HG03064 (cell line): ENCODE measurements around the gene NCR2.

Experiments used
- ATAC-seq: cut with Tn5 transposase; IDR thresholded peaks from one replicate; pipeline ENCODE4 v1.9.1; 2021; ENCODE audit warnings: low read depth; ENCODE audit not compliant: unreplicated experiment

The NCR2 gene

DNA sequence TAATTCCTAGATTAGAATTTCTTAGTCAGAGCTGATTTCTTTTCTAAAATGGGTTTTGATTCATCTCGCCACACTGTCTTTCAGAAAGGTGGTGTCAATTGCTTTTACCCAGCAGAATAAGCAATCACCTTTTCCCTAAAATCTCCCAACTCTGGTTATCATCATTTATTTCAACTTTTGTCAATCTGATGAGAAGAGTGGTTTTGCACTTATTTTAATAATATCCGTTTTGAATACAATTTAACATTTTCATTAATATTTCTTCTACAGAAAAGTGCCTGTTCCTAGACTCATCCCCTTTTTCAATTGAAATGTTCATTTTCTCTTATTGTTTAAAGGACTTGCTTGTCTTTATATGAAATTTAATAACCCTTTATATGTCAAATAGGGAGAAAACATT, 8.2 kb upstream of the NCR2 start:
- ATAC-seq = no peak

DNA sequence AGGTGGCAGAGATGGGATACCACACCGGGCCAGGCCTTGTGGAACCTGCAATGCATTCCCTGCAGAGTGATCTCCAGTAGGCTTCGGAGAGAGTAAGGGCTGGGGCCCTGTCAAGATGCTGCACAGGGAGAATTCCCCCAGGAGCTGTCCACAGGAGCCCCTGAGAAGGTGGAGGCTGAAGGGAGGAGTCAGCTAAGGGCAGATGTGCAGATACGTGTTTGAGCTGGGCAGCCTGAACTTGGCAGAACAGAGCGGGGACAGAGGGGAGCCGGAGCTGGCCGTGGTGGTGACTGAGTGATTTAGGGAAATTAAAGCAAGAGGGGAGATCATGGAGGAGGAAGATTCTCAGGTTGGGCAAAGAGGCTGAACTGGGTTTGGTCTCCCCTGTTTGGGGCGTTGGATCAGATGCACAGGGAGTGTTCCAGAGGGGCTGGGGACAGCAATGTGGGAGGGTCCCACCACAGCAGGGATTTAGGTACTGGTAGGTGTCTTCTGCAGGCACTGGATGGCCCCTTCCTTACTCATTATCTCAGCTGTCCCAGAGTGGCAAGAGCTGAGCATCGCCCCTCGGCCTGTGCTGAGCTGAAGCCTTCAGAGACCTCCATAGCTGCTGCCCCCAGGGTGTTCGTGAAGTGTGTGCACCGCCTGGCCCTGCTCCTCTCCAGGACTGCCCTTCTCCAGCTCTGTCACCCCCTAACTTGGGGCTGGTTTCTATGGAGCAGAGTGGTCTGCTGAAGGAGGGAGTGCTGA, 3.8 kb upstream of the NCR2 start:
- no peak for ATAC-seq

DNA sequence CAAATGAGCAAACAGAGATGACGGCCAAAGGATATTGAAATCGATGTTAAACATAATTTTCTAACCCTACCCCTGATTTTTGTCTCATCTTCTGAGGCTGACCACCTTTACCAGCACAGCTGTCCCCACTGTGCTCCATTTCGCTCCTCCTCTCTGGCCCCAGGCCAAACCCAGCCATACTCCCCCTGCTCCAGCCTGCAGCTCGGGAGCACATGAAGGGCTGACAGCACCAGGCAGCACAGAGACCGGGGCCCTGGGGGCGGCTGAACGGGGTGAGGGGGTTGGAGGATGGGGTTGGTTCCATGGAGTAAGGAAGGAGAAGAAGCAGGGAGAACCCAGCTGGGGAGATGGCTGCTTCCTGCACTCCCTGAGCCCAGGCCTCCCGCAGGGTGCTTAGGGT, 3.2 kb upstream of the NCR2 start:
- no peak for ATAC-seq

DNA sequence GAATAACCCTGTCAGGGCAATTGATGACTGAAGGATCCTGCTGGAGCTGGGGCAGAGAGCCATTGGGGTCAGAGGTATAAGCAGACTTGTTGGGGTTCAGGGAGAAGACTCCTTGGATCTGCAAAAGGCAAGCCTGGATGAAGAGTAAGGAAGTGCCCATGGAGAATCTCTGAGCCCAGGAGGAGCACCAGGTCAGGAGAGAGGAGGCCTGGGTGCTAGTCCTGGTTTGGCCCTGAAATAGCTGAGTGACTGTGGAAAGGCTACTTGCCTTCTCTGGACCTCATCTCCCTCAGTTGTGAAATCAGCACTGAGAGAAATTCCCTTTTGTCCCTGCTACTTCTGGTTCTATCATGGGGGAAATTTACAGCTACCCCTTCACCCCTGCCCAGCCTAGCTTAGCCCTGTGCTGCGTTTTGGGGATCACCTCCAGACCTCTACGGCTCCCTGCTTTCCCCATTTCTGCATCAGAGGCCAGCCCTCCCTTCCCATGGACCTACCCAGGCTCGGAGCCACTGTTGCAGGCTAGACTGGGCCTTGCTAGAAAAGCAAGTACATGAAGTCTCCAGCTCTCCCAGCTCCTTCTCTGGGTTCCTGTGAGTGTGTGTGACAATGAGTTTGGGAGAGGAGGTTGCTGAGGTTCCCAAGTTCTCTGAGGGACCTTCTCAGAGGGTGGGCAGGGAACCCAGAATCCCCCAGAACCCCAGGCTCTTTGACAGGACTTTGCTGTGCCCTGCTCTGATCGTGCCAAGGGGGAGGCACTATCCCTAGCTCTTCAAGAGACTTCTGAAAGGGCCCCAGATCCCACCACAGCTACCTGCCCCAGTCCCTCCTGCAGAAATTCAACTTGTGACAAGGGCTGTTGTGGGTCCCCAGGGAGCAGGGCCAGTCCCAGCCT, 2.3 kb upstream of the NCR2 start:
- no peak for ATAC-seq

DNA sequence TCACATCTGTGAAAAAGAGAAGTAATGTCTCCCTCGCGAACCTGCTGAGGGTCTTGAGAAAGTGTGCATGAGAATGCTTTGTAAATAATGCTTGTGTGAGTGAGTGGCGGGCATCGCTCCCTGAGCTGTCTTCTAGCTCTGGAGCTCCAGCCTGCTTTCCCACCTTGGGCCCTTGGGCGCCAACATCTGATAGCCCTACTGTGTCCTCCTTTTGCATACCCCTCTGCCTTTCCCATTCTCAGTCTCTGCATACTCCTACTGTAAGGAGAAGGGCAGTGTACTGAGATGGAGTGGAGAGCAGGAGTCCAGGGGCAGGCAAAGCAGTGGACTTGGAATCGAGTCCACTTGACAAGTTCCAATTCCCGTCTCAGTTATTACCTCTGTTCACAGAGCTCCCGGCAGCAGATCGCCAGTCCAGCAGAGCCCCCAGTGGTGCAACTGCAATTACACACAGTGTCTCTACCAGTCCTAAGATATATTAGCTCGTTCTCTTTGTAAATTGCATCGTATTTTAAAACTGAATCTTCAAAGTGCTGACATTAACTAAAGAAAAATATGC, 847 bp upstream of the NCR2 start:
- ATAC-seq = no peak

DNA sequence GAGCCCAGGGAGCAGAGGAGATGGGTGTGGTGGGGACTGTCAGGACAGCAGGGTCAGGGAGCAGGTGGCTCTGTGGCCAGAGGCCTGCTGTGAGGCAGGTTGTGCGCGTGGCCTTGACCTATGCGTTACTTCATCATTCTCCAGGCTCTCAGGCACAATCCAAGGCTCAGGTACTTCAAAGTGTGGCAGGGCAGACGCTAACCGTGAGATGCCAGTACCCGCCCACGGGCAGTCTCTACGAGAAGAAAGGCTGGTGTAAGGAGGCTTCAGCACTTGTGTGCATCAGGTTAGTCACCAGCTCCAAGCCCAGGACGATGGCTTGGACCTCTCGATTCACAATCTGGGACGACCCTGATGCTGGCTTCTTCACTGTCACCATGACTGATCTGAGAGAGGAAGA, 535 bp downstream of the NCR2 start:
- ATAC-seq = no peak

DNA sequence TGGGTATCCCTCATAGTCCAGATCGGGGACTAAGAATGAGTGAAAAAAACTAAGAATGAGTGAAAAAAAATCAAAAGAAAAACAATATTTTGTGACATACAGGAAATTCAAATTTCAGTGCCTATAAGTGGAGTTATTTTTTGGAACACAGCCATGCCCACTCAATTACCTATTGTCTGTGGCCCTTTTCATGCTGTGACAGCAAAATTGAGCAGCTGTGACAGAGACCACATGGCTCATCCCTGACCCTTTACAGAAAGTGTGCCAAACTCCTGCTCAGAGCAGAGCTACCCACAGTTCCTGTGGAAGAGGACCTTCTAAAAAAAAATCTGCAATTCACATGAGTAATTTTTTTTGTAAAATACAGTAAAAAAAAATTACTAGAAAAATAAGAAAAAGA, 1.4 kb downstream of the NCR2 start:
- ATAC-seq = no peak

DNA sequence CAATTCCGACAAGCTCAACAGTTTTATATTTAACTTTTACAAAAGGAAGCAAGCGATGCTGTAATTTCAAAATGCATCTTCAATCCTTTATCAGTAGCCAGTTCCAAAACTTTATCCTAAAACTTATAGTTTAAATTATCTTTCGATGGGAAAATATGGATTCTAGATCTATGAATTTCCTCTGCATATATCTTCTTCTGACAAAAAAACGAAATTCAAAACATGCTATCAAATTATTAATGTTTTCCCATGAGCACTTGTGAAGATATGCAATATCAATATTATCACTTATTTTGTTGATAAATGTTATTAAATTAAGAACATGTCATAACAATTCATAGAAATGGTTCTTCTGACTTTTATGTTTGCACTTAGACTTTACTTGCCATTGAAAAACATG, 2.3 kb downstream of the NCR2 start:
- ATAC-seq = no peak

DNA sequence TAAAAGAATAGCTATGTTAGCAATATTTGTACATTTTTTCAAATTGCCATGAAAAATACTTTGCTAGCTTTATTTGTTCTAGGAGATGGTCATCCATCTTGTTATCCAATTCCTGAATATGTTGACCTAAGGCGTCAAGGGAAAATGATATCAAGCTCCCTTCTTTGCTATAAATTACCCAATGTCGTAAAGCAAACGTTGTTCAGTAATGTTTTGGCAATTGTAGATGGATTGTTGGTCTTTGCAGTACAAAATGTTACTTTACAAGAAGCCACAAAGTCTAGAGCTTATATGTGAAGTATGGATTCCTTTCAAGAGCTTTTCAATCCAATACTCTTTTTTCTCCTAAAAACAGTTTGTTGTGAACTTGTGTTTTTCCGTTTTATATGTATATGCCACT, 3.3 kb downstream of the NCR2 start:
- ATAC-seq = no peak

DNA sequence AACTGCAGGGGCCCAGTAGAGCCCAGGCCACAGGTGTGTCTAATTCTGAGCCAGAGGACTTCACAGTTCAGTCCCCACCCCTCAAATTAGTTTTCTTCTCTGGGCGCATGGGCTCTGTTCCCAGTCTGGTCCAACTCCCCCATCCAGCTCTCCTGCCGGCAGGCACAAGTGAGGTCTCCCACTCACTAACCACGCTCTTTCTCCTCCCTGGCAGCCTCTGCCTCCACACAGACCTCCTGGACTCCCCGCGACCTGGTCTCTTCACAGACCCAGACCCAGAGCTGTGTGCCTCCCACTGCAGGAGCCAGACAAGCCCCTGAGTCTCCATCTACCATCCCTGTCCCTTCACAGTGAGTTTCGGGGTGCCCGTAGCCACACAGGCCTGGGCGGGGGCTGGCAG, 6.2 kb downstream of the NCR2 start:
- no peak for ATAC-seq

DNA sequence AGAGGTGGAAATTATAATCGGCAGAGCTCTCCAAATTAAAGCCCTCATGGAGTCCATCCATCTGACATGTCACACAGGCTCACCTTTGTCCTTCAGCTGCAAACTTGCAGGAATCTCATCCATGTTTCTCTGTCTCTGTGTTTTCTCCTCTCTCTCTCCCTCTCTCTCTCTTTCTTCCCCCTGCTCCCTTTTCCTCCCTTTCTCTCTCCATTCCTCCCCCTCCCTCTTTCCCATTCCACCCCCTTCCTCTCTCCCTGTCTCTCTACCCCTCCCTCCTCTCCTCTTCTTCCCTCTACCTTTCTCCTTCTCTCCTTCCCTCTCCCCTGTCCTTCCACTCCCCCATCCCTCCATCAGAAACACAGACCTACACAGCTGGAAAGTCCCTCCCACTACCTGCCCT, 6.8 kb downstream of the NCR2 start:
- no peak for ATAC-seq

DNA sequence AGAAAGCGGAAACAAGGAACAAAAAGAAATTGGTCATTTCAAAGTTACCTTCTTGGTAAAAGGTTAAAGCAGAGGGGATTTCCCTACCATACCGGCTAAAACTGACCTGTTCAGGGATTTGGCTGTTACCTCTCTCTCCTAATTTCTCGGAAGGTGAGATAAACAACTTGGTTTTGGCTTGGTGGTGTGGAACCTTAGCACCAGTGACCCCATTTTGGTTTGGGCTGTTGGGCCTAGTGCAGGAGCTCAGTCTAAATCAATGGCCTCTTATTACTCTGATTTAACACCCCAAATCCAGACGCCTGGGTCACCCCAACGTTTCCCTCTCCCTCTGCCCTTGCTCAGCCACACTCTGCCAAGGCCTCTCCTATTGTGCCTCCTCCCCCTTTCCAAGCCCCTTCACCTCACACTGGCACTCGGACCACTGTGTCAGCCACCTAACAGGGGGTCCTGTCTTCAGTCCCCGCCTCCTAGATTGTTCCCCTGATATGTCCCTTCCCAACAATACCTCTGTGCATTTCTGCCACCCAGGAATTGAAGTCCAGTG, 8.3 kb downstream of the NCR2 start:
- no peak for ATAC-seq

DNA sequence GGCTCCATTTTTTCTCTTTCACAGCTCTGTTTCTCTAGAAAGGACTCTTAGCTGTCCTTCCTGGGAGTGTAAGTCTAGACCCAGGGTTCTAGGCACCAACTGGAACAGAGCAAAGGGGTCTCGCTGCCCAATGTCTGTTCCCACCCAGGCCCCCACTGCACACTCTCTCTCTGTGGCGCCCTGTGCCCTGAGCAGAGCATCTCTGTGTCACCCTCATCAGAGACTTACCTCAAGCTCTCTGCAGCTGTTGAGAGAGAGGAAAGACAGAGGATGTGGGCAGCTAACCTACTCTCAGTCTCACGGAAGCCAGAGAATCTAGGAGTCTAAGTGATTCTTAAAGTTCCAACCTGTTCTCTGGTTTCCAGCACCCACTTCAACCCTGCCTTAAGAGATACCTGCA, 9.5 kb downstream of the NCR2 start:
- ATAC-seq = no peak

DNA sequence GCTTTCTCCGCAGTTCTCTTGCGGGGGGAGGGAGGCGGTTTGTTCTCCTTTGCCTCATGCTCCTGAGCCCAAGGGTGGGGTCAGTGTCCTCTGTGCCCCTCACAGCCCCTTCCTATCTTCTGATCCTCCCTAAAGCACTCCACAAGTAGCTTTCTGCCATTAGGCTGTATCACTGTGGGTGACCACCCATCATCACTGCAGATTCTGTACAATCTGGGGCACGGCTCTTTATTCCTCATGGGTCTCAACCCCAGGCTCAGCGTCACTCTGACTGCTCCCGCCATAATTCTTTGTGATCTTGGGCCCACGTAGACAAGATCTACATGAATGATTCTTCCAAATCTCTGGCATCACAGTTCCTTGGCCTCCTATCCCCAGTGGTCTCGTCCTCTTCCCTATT, 10.5 kb downstream of the NCR2 start:
- no peak for ATAC-seq

DNA sequence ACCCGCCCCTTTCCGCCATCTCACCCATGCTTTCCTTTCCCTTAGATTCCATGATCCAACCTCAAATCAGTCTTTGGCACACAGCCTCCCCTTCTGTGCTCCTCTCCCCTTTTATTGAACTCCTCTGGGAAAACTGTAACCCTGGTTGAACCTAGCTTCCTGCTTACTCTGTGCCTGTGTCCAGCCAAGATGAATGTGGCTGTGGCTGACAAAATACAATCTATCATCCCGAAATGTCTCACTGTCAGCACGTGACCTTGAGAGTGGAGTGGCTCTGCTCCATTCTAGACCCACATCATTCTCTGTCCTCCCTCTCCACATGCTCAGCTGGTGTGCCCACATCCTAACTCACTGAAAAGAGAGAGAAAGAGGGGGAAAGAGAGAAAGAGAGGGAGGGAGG, 11.0 kb downstream of the NCR2 start:
- ATAC-seq = no peak

DNA sequence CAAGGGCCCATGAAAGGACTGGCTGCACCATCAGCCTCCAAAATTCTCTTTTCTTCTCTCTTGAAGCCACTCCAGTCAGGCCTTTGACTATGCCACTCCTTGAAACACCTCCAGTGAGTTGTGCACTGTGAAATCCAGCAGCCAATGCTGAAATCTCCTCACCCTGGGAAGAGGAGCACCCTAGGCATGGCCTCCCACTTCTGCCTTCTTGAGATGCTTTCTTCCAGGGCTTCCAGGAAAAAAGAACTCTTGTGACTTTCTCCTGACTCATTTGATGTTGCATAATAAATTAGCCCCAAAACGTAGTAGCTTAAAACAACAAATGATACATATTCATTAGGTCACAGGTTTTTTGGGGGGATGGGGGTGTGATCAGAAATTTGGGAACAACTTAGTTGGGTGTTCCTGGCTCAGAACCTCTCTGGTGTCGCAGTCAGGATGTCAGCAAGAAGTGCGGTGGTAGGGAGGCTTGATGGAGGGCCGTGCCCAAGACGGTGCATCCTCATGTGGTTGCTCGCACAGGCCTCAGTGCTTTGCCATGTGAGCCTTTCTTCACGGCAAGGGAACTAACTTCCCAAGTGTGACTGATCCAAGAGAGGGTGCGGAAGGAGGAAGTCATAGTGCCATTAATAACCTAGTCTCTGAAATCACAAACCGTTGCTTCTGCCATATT, 12.1 kb downstream of the NCR2 start:
- no peak for ATAC-seq

DNA sequence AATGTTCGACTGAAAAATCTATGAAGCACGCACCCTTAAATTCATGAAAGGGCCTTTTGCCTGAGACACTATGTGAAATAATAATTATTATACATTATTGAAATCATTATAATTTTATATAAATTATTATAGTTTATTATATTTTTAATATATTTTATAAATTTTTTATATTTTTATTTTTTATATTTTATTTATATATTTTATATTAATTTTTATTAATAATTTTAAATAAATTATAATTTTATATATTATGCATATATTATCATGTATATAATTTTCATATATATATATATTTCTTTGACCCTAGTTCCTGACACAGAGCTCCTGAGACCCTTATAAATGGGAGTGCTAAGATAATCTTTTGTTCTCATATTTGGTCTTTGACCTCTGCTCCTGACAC, 13.5 kb downstream of the NCR2 start:
- no peak for ATAC-seq

DNA sequence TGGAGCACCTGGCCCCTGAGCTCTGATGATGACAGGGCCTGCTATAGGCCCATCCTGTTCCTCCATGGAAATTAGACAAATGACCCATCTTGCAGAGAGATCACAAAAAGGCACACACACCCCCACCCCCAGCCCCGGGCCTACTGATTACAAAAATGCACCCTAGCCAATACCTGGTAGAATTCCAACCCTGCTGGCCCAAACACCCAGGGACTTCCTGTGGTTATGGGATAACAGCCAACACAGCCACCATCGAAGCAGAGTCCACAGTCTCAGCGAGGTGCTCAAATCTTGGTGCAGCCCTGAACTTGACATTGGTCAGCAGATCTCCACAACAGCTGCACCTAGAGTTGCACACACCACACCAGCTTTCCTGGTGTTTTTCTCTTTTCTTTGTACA, 17.0 kb downstream of the NCR2 start:
- ATAC-seq = no peak

DNA sequence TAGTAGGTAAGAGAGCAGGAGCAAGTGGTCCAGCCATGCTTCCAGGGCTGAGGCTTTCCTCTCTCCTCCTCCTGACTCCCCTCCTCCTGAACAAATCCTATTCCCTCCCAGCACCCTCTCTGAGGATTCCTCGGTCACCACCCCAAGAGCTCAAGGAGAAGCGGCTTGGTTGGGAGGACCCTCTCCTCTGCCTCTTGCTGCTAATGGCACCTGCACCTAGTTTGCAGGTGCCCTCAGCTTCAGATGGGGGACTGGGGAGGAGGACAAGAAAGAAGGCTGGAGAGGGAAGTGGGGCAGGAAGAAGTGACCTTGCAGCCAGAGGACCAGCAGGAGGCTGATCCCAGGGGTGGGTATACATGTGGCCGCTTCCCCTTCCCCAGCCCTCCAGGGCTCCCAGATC, 17.5 kb downstream of the NCR2 start:
- ATAC-seq = no peak

DNA sequence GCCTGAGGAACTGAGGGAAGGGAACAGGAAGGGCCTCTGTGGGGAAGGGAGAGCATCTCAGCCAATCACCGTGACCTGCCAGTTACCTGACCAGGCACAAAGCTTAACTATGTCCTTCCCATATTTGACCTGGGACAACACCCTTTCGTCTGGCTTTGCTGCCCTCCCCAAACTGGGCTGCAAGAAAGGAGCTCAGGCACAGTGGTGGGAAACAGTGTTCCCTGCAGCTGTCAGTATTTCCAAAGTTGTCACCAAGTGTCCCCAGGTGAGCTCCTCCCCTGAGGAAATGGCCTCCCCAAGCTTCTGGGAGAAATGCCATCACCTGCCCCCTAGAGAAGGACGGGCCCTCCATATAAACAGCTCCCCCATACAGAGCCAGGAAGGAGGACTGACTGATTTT, 17.9 kb downstream of the NCR2 start:
- ATAC-seq = no peak

DNA sequence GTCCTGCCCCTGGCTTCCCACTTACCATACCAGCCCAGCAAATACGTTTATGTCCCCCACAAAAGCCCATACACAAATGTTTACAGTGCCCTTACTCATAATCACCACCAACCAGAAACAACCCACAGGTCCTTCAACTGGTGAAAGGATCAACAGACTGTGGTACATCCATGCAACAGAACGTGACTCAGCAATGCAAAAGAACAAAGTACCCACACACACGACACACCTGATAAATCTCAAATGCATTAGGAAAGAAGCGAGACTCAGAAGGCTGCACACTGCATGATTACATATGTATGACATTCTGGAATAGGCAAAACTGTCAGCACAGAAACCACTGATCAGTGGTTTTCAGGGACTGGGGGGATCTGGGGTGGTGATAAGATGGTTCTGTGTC, 20.5 kb downstream of the NCR2 start:
- ATAC-seq = no peak
